HCT116 (cell line): ENCODE results near the gene COL20A1. TPM values are rescaled to one million over a fixed set of nuclear protein-coding genes. Genes with fewer than 3 reads are reported as not detected.

Source experiments
- ATAC-seq: fragments of 200-7000 bp; cut with Tn5 transposase; 2 replicates; pipeline ENCODE4 v1.9.1; 2020; ENCODE audit warnings: mild to moderate bottlenecking, moderate library complexity
- BruUV-seq: library from RNA; stranded (reverse); fragments of 400-500 nt; replicated peaks from 2 replicates; lab custom pipeline; 2021; lab: Mats Ljungman, UMichigan
- CTCF ChIA-PET: fragments of 300-600 bp; sonication (Branson Sonifier 250); formaldehyde crosslinking; loops from one replicate; lab custom pipeline; 2021; ENCODE audit warnings: antibody characterized with exemption; lab: Charles Lee
- POLR2A ChIA-PET: fragments of 300-600, 350-600 bp; sonication (Branson Sonifier 250); formaldehyde crosslinking; loops from one replicate; lab custom pipeline; 2021; ENCODE audit warnings: antibody characterized with exemption; lab: Charles Lee
- RAD21 ChIA-PET, 2 experiments: fragments of 300-600 bp; sonication (Branson Sonifier 250); formaldehyde crosslinking; loops; one replicate each; lab custom pipeline; 2023; ENCODE audit warnings: low total read pairs in 2 of 2; ENCODE audit not compliant: uncharacterized antibody in 2 of 2, unreplicated experiment in 2 of 2, low non-redundant PET in 1 of 2; lab: Charles Lee
- DNase-seq: peaks from one replicate; pipeline ENCODE4 v3.0.0-alpha.2; 2010; ENCODE audit warnings: low read depth, low spot score
- H2AFZ ChIP-seq: fragments of 200-600 bp; shearing (Covaris generic), sonication (generic); 2 replicates; pipeline ENCODE4 v1.6.1; 2017; ENCODE audit warnings: low read depth, mixed run types, mixed read lengths, antibody characterized with exemption, low read length; ENCODE audit not compliant: poor library complexity, severe bottlenecking
- H3K27ac ChIP-seq: 2 replicates; pipeline ENCODE4 v1.5.1; 2012; ENCODE audit warnings: low read depth, low read length
- H3K27me3 ChIP-seq: fragments of 200-600 bp; sonication (generic); 2 replicates; pipeline ENCODE4 v1.6.1; 2016; ENCODE audit warnings: mixed run types, low read length, mixed read lengths; ENCODE audit not compliant: insufficient read depth
- H3K36me3 ChIP-seq, 2 experiments: fragments of 200-500 bp in 1 of 2; fragments of 200-600 bp in 1 of 2; sonication (Bioruptor generic) in 1 of 2; sonication (generic) in 1 of 2; 2 replicates each; pipeline versions ENCODE4 v1.5.1 to v1.6.1; 2014 to 2016; ENCODE audit warnings: low read length in 2 of 2, inconsistent platforms in 1 of 2, mixed read lengths in 1 of 2, mixed run types in 1 of 2; ENCODE audit not compliant: insufficient read depth in 2 of 2, control insufficient read depth in 1 of 2
- H3K4me1 ChIP-seq, 2 experiments: fragments of 200-600 bp in 1 of 2; sonication (generic) in 1 of 2; 2 replicates each; pipeline versions ENCODE4 v1.5.1 to v1.6.1; 2012 to 2017; ENCODE audit warnings: low read length in 2 of 2, inconsistent platforms in 1 of 2, mild to moderate bottlenecking in 1 of 2, mixed read lengths in 1 of 2, mixed run types in 1 of 2, moderate library complexity in 1 of 2; ENCODE audit not compliant: insufficient read depth in 2 of 2, control insufficient read depth in 1 of 2
- H3K4me2 ChIP-seq: fragments of 200-600 bp; sonication (generic); 2 replicates; pipeline ENCODE4 v1.6.1; 2017; ENCODE audit warnings: mixed run types, low read length, mixed read lengths
- H3K4me3 ChIP-seq, 2 experiments: fragments of 200-600 bp in 1 of 2; sonication (generic) in 1 of 2; replicated peaks in 1 of 2; 2 replicates each; pipeline ENCODE4 v1.5.1; 2011 to 2016; ENCODE audit warnings: low read length in 2 of 2, control low read depth in 1 of 2, low read depth in 1 of 2, mild to moderate bottlenecking in 1 of 2, mixed read lengths in 1 of 2, mixed run types in 1 of 2
- H3K79me2 ChIP-seq: fragments of 200-600 bp; sonication (generic); 2 replicates; pipeline ENCODE4 v1.6.1; 2017; ENCODE audit warnings: mild to moderate bottlenecking, mixed run types, low read length, moderate library complexity, mixed read lengths; ENCODE audit not compliant: insufficient read depth
- H3K9ac ChIP-seq: fragments of 200-600 bp; sonication (generic); 2 replicates; pipeline ENCODE4 v1.6.1; 2016; ENCODE audit warnings: low read length, mixed read lengths
- H3K9me2 ChIP-seq: fragments of 200-600 bp; sonication (generic), shearing (Covaris generic); 2 replicates; pipeline ENCODE4 v1.6.1; 2017; ENCODE audit warnings: mixed run types, mild to moderate bottlenecking, moderate library complexity; ENCODE audit not compliant: insufficient read depth
- H3K9me3 ChIP-seq, 2 experiments: fragments of 200-500 bp in 1 of 2; fragments of 200-600 bp in 1 of 2; sonication (Bioruptor generic) in 1 of 2; sonication (generic) in 1 of 2; 2 replicates each; pipeline ENCODE4 v1.6.1; 2014 to 2017; ENCODE audit warnings: low read length in 2 of 2, mixed read lengths in 2 of 2, inconsistent platforms in 1 of 2, low read depth in 1 of 2, mild to moderate bottlenecking in 1 of 2, mixed run types in 1 of 2, moderate library complexity in 1 of 2; ENCODE audit not compliant: control insufficient read depth in 1 of 2, insufficient read depth in 1 of 2
- H4K20me1 ChIP-seq: fragments of 200-600 bp; sonication (generic), shearing (Covaris generic); 2 replicates; pipeline ENCODE4 v1.6.1; 2017; ENCODE audit warnings: mixed run types, mild to moderate bottlenecking, moderate library complexity; ENCODE audit not compliant: insufficient read depth
- ATF3 ChIP-seq: IDR thresholded peaks from 2 replicates; pipeline ENCODE4 v1.6.1; 2012
- CBX3 ChIP-seq: IDR thresholded peaks from 2 replicates; pipeline ENCODE4 v1.6.1; 2012; ENCODE audit warnings: low read depth
- CEBPB ChIP-seq: IDR thresholded peaks from 2 replicates; pipeline ENCODE4 v1.6.1; 2012; ENCODE audit warnings: low read depth
- EGR1 ChIP-seq: IDR thresholded peaks from 2 replicates; pipeline ENCODE4 v1.6.1; 2012; ENCODE audit warnings: low read depth
- JUND ChIP-seq: IDR thresholded peaks from 2 replicates; pipeline ENCODE4 v1.6.1; 2012
- MAX ChIP-seq: IDR thresholded peaks from 2 replicates; pipeline ENCODE4 v1.6.1; 2012
- SIN3A ChIP-seq: IDR thresholded peaks from 2 replicates; pipeline ENCODE4 v1.6.1; 2012; ENCODE audit warnings: low read depth
- SP1 ChIP-seq: IDR thresholded peaks from 2 replicates; pipeline ENCODE4 v1.6.1; 2012; ENCODE audit warnings: low read depth
- SRF ChIP-seq: IDR thresholded peaks from 2 replicates; pipeline ENCODE4 v1.6.1; 2012; ENCODE audit warnings: low read depth
- TCF7L2 ChIP-seq: IDR thresholded peaks from 2 replicates; pipeline ENCODE4 v1.7.0; 2011; ENCODE audit warnings: borderline replicate concordance, inconsistent platforms; ENCODE audit not compliant: insufficient read depth, insufficient read length; ENCODE audit errors: extremely low read depth
- ZFX ChIP-seq: fragments of 450-650 bp; IDR thresholded peaks from 2 replicates; pipeline ENCODE4 v1.6.1; 2017
- intact Hi-C: fragments of 100-400 bp; cut with micrococcal nuclease; formaldehyde crosslinking; loops from 2 replicates; pipeline ENCODE4 v1.10.0; 2022
- total RNA-seq: library from RNA; stranded (reverse); gene quantifications from one replicate; pipeline ENCODE4 v1.2.1, GENCODE V29; 2021; ENCODE audit not compliant: unreplicated experiment
- TF ChIP-seq, protein P1 (sequence below): IDR thresholded peaks from 2 replicates; pipeline ENCODE4 v1.6.1; 2012; ENCODE audit warnings: low read depth

The COL20A1 gene
- total RNA-seq, 1 experiment from 2014 or later, result 0.34 TPM

DNA sequence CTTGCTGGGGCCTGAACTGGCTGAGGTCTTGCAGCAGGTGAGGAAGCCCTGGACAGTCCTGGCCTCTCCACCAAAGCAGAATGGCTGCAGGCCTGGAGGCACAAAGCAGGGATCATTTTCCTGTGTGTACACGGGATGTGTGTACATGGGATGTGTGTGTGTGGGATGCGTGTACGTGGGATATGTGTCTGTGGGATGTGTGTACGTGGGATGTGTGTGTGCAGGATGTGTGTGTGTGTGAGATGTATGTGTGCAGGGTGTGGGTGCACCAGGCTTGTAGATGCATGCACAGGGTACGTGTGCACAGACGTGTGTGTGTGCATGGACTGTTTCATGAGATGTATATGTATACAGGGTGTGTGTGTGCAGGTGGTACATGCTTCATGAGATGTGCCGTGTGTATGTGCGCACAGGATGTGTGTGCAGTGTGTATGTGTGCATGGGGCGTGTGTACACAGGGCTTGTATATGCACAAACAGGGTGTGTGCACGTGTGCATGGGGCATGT lies 76.1 kb downstream of the COL20A1 start:
- RAD21 ChIA-PET, result no interaction called here
- intact Hi-C loops, result no loop called here

More for the DNA sequence above, 76.1 kb downstream of the COL20A1 start:
- Histone ChIP-seq H3K9me2 (no peaks in the 10 kb centered on the region), H3K9me3 (no peaks in the 10 kb centered on the region), H2AFZ (no peak overlapping the region), H3K4me3 (no peak overlapping the region), H4K20me1 (no peaks in the 10 kb centered on the region), H3K4me1 (no peaks in the 10 kb centered on the region), H3K36me3 (no peaks in the 10 kb centered on the region)
- DNase-seq (no peak), ATAC-seq (no peak)
- CTCF ChIA-PET, result no interaction called here
- BruUV-seq, result no TSS peak
- no peak for TF ChIP-seq CBX3
- no peak for TF ChIP-seq SP1
- TF ChIP-seq TCF7L2, result no peak
- TF ChIP-seq JUND, result no peak
- no peak for TF ChIP-seq MAX
- TF ChIP-seq EGR1, result no peak
- no peak for TF ChIP-seq SIN3A
- no peak for TF ChIP-seq ATF3
- TF ChIP-seq CEBPB, result no peak
- TF ChIP-seq ZFX, result no peak
- no peak for TF ChIP-seq SRF
- TF ChIP-seq, protein P1, sequence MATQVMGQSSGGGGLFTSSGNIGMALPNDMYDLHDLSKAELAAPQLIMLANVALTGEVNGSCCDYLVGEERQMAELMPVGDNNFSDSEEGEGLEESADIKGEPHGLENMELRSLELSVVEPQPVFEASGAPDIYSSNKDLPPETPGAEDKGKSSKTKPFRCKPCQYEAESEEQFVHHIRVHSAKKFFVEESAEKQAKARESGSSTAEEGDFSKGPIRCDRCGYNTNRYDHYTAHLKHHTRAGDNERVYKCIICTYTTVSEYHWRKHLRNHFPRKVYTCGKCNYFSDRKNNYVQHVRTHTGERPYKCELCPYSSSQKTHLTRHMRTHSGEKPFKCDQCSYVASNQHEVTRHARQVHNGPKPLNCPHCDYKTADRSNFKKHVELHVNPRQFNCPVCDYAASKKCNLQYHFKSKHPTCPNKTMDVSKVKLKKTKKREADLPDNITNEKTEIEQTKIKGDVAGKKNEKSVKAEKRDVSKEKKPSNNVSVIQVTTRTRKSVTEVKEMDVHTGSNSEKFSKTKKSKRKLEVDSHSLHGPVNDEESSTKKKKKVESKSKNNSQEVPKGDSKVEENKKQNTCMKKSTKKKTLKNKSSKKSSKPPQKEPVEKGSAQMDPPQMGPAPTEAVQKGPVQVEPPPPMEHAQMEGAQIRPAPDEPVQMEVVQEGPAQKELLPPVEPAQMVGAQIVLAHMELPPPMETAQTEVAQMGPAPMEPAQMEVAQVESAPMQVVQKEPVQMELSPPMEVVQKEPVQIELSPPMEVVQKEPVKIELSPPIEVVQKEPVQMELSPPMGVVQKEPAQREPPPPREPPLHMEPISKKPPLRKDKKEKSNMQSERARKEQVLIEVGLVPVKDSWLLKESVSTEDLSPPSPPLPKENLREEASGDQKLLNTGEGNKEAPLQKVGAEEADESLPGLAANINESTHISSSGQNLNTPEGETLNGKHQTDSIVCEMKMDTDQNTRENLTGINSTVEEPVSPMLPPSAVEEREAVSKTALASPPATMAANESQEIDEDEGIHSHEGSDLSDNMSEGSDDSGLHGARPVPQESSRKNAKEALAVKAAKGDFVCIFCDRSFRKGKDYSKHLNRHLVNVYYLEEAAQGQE, result no peak
- TF ChIP-seq, all 23 proteins: peak for 0
- no peak overlapping the region for H3K9ac ChIP-seq
- H3K4me2 ChIP-seq, result no peak overlapping the region
- peaks cover 10% of the 10 kb centered on the region; the same call in 1 of the 2 replicates for H3K27me3 ChIP-seq
- H3K79me2 ChIP-seq, result no peaks in the 10 kb centered on the region
- H3K27ac ChIP-seq, result no peak overlapping the region
- POLR2A ChIA-PET, result no interaction called here
